Vagina (tissue), 2 donors: ENCODE results near the gene LDB2. TPM values are rescaled to one million over a fixed set of nuclear protein-coding genes. Genes with fewer than 3 reads are reported as not detected.

Experiments used
- DNase-seq, 2 donors: peaks; one replicate each; pipeline ENCODE4 v3.0.0-alpha.2; 2017; ENCODE audit errors: extremely low spot score in 2 of 2
- H3K27ac ChIP-seq: fragments of 200-600 bp; sonication (generic); one replicate; pipeline ENCODE4 v1.5.1; 2019
- H3K27me3 ChIP-seq: fragments of 200-600 bp; sonication (generic); one replicate; pipeline ENCODE4 v1.5.1; 2019
- H3K36me3 ChIP-seq, 2 donors: fragments of 200-600 bp; sonication (generic); one replicate each; pipeline ENCODE4 v1.5.1; 2017 to 2019
- H3K4me1 ChIP-seq: fragments of 200-600 bp; sonication (generic); one replicate; pipeline ENCODE4 v1.5.1; 2019
- H3K4me3 ChIP-seq, 2 donors: fragments of 200-600 bp; sonication (generic); 1 replicate in 1 of 2; 2 replicates in 1 of 2; pipeline ENCODE4 v1.5.1; 2016 to 2019
- H3K9me3 ChIP-seq: fragments of 200-600 bp; sonication (generic); one replicate; pipeline ENCODE4 v1.5.1; 2019
- CTCF ChIP-seq, 3 experiments: fragments of 450-650 bp in 2 of 3; fragments of 200-600 bp in 1 of 3; sonication (generic) in 1 of 3; IDR thresholded peaks; one replicate each; pipeline ENCODE4 v1.5.1; 2017 to 2019; ENCODE audit warnings: antibody characterized with exemption in 3 of 3, mild to moderate bottlenecking in 2 of 3, moderate library complexity in 2 of 3
- POLR2A ChIP-seq, 2 donors: fragments of 450-650 bp; IDR thresholded peaks; one replicate each; pipeline ENCODE4 v1.6.1; 2017; ENCODE audit warnings: antibody characterized with exemption in 2 of 2, mild to moderate bottlenecking in 2 of 2, moderate library complexity in 2 of 2
- POLR2AphosphoS5 ChIP-seq, 2 donors: sonication (generic); formaldehyde crosslinking; IDR thresholded peaks; one replicate each; pipeline ENCODE4 v1.9.0; 2017; ENCODE audit warnings: antibody characterized with exemption in 2 of 2, mild to moderate bottlenecking in 2 of 2, low read depth in 1 of 2; ENCODE audit not compliant: insufficient read depth in 1 of 2
- intact Hi-C: fragments of 100-400 bp; cut with DNase I; formaldehyde crosslinking; loops from one replicate; pipeline ENCODE4 v1.15.1; 2023
- total RNA-seq: library from RNA; depleted of rRNA; stranded (reverse); fragments of >200 nt; gene quantifications from one replicate; pipeline ENCODE4 v1.2.3, GENCODE V29; 2016

The LDB2 gene
- total RNA-seq, 1 donor from 2014 or later, result 70.0 TPM

GRCh38 chr4:16788868-16789267 is 109.6 kb downstream of the LDB2 start:
- no peak for DNase-seq
- TF ChIP-seq CTCF (IDR thresholded peaks at IDR 0.05), result no peak
- no peak for TF ChIP-seq POLR2AphosphoS5 (IDR thresholded peaks at IDR 0.05; ENCODE audit: insufficient read depth in 1 of 2, low read depth in 1 of 2)
- TF ChIP-seq POLR2A (IDR thresholded peaks at IDR 0.05), result no peak
- Histone ChIP-seq H3K4me3 (no peak overlapping the region), H3K4me1 (no peaks in the 10 kb centered on the region), H3K27ac (no peak overlapping the region), H3K9me3 (no peaks in the 10 kb centered on the region), H3K36me3 (no peaks in the 10 kb centered on the region), H3K27me3 (no peaks in the 10 kb centered on the region)
- intact Hi-C loops, result no loop called here

- Histone ChIP-seq H3K4me3 (no peak overlapping the region), H3K27me3 (no peaks in the 10 kb centered on the region), H3K27ac (no peak overlapping the region), H3K4me1 (no peaks in the 10 kb centered on the region), H3K36me3 (no peaks in the 10 kb centered on the region), H3K9me3 (no peaks in the 10 kb centered on the region)
- TF ChIP-seq POLR2AphosphoS5 (IDR thresholded peaks at IDR 0.05; ENCODE audit: insufficient read depth in 1 of 2, low read depth in 1 of 2) (no peak), POLR2A (IDR thresholded peaks at IDR 0.05) (no peak), CTCF (IDR thresholded peaks at IDR 0.05) (no peak)
- no peak for DNase-seq
- intact Hi-C loops, result no loop called here
Measured at GRCh38 chr4:16785793-16786527, 112.5 kb downstream of the LDB2 start.

GRCh38 chr4:16783119-16783518 is 115.3 kb downstream of the LDB2 start:
- intact Hi-C loops, result no loop called here
- no peak for DNase-seq
- Histone ChIP-seq H3K9me3 (no peaks in the 10 kb centered on the region), H3K36me3 (no peaks in the 10 kb centered on the region), H3K27me3 (no peaks in the 10 kb centered on the region), H3K4me1 (no peaks in the 10 kb centered on the region), H3K4me3 (no peak overlapping the region), H3K27ac (no peak overlapping the region)
- no peak for TF ChIP-seq POLR2AphosphoS5 (IDR thresholded peaks at IDR 0.05; ENCODE audit: insufficient read depth in 1 of 2, low read depth in 1 of 2)
- no peak for TF ChIP-seq CTCF (IDR thresholded peaks at IDR 0.05)
- TF ChIP-seq POLR2A (IDR thresholded peaks at IDR 0.05), result no peak

GRCh38 chr4:16779028-16779675 is 119.3 kb downstream of the LDB2 start:
- Histone ChIP-seq H3K36me3 (no peaks in the 10 kb centered on the region), H3K9me3 (no peaks in the 10 kb centered on the region), H3K27me3 (no peaks in the 10 kb centered on the region), H3K4me3 (no peak overlapping the region), H3K27ac (no peak overlapping the region), H3K4me1 (no peaks in the 10 kb centered on the region)
- no peak for DNase-seq
- TF ChIP-seq POLR2A (IDR thresholded peaks at IDR 0.05) (no peak), CTCF (IDR thresholded peaks at IDR 0.05) (no peak), POLR2AphosphoS5 (IDR thresholded peaks at IDR 0.05; ENCODE audit: insufficient read depth in 1 of 2, low read depth in 1 of 2) (no peak)
- intact Hi-C loops, result no loop called here

GRCh38 chr4:16777726-16778125 is 120.7 kb downstream of the LDB2 start:
- no peaks in the 10 kb centered on the region for H3K36me3 ChIP-seq
- H3K9me3 ChIP-seq, result no peaks in the 10 kb centered on the region
- no peaks in the 10 kb centered on the region for H3K4me1 ChIP-seq
- TF ChIP-seq POLR2AphosphoS5 (IDR thresholded peaks at IDR 0.05; ENCODE audit: insufficient read depth in 1 of 2, low read depth in 1 of 2), result no peak
- TF ChIP-seq POLR2A (IDR thresholded peaks at IDR 0.05), result no peak
- TF ChIP-seq CTCF (IDR thresholded peaks at IDR 0.05), result no peak
- DNase-seq, result no peak
- H3K27ac ChIP-seq, result no peak overlapping the region
- intact Hi-C loops, result no loop called here
- no peak overlapping the region for H3K4me3 ChIP-seq
- H3K27me3 ChIP-seq, result no peaks in the 10 kb centered on the region
